Right lobe of liver (tissue), 4 donors: Measurements from ENCODE around the gene SUSD6.

ENCODE experiments used
- POLR2A ChIP-seq: fragments of 450-650 bp; IDR thresholded peaks from one replicate; pipeline ENCODE4 v1.6.1; 2017; ENCODE audit warnings: antibody characterized with exemption, mild to moderate bottlenecking
- TF ChIP-seq, protein P1 (sequence below), 4 donors: fragments of 200-600 bp in 3 of 4; fragments of 450-650 bp in 1 of 4; IDR thresholded peaks; one replicate each; pipeline versions ENCODE4 v1.5.1 to v1.8.0; 2016 to 2022; ENCODE audit warnings: antibody characterized with exemption in 4 of 4, mild to moderate bottlenecking in 2 of 4
- donor health status: DM: no; HTN: no; CAD: no.
- donor health status: DM: no; HTN: no; CAD: no.
- donor health status: DM: no; HTN: yes; CAD: no.

DNA sequence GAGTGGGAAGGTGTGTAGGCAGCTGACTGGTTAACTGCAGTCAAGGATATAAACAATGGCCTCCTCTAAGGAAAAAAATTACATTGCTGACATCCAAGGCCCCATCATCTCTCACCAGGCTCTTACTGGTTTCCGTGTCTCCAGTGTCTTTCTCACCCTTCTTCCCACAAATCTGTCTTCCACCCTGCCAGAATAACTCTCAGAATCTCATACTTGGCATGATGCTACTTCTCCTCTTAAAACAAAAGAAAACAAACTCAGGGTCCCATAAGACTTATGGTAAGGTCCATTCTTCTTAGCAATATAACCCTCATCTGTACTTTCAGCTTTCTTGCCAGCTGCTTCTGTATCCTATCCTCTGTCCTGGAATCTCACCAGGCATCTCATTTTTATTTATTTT lies 68.9 kb downstream of the SUSD6 start:
- TF ChIP-seq POLR2A, result no peak
- TF ChIP-seq, protein P1, sequence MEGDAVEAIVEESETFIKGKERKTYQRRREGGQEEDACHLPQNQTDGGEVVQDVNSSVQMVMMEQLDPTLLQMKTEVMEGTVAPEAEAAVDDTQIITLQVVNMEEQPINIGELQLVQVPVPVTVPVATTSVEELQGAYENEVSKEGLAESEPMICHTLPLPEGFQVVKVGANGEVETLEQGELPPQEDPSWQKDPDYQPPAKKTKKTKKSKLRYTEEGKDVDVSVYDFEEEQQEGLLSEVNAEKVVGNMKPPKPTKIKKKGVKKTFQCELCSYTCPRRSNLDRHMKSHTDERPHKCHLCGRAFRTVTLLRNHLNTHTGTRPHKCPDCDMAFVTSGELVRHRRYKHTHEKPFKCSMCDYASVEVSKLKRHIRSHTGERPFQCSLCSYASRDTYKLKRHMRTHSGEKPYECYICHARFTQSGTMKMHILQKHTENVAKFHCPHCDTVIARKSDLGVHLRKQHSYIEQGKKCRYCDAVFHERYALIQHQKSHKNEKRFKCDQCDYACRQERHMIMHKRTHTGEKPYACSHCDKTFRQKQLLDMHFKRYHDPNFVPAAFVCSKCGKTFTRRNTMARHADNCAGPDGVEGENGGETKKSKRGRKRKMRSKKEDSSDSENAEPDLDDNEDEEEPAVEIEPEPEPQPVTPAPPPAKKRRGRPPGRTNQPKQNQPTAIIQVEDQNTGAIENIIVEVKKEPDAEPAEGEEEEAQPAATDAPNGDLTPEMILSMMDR (IDR thresholded peaks at IDR 0.05), result no peak
